ENCODE results near the gene MAST2. TPM values are rescaled to one million over a fixed set of nuclear protein-coding genes. Genes with fewer than 3 reads are reported as not detected.

MAST2 gene
- total RNA-seq, 1 experiment from 2014 or later: 41.9 TPM

DNA sequence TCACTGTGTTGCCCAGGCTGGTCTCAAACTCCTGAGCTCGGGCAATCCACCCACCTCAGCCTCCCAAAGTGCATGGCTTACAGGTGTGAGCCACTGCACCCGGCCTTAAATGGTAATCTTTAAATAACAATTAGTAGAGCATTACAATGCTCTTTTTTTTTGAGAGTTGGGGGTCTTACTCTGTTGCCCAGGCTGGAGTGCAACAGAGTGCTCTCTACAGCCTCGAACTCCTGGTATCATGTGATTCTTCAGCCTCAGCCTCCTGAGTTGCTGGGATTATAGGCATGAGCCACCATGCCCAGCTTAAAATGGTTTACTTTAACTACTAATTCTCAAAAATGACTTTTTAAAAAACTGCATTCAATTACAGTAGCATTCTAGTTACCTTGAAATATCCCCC lies 276.8 kb downstream of the MAST2 start:
- no peak overlapping the region for H3K9ac ChIP-seq (ENCODE audit: low read length)
- no peaks in the 10 kb centered on the region for H3K36me3 ChIP-seq (ENCODE audit: control insufficient read depth in 1 of 2, insufficient read depth in 2 of 2, low read length in 2 of 2)
- H2AFZ ChIP-seq (ENCODE audit: low read depth, low read length, poor library complexity, severe bottlenecking): no peak overlapping the region
- no peaks in the 10 kb centered on the region for H3K9me3 ChIP-seq (ENCODE audit: control insufficient read depth in 1 of 2, insufficient read depth in 1 of 2, low read depth in 1 of 2, low read length in 2 of 2)
- peaks cover 0 to 9% of the 10 kb centered on the region in 2 experiments; a peak in 1 of 4 replicates for H3K4me1 ChIP-seq (ENCODE audit: control insufficient read depth in 1 of 2, insufficient read depth in 2 of 2, low read length in 2 of 2)
- H3K79me2 ChIP-seq (ENCODE audit: insufficient read depth, low read length): no peaks in the 10 kb centered on the region
- no peaks in the 10 kb centered on the region for H3K9me2 ChIP-seq (ENCODE audit: insufficient read depth)
- no peak overlapping the region for H3K4me3 ChIP-seq (replicated peaks in 1 of 2; ENCODE audit: low read depth in 1 of 2, low read length in 2 of 2)
- TF ChIP-seq, protein P1, sequence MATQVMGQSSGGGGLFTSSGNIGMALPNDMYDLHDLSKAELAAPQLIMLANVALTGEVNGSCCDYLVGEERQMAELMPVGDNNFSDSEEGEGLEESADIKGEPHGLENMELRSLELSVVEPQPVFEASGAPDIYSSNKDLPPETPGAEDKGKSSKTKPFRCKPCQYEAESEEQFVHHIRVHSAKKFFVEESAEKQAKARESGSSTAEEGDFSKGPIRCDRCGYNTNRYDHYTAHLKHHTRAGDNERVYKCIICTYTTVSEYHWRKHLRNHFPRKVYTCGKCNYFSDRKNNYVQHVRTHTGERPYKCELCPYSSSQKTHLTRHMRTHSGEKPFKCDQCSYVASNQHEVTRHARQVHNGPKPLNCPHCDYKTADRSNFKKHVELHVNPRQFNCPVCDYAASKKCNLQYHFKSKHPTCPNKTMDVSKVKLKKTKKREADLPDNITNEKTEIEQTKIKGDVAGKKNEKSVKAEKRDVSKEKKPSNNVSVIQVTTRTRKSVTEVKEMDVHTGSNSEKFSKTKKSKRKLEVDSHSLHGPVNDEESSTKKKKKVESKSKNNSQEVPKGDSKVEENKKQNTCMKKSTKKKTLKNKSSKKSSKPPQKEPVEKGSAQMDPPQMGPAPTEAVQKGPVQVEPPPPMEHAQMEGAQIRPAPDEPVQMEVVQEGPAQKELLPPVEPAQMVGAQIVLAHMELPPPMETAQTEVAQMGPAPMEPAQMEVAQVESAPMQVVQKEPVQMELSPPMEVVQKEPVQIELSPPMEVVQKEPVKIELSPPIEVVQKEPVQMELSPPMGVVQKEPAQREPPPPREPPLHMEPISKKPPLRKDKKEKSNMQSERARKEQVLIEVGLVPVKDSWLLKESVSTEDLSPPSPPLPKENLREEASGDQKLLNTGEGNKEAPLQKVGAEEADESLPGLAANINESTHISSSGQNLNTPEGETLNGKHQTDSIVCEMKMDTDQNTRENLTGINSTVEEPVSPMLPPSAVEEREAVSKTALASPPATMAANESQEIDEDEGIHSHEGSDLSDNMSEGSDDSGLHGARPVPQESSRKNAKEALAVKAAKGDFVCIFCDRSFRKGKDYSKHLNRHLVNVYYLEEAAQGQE (IDR thresholded peaks at IDR 0.05; ENCODE audit: low read depth): no peak
- no peak for TF ChIP-seq ELF1 (IDR thresholded peaks at IDR 0.05; ENCODE audit: borderline replicate concordance, low read depth)
- TF ChIP-seq ATF3 (IDR thresholded peaks at IDR 0.05): no peak
- TF ChIP-seq EGR1 (IDR thresholded peaks at IDR 0.05; ENCODE audit: low read depth): no peak
- no peak for TF ChIP-seq SP1 (IDR thresholded peaks at IDR 0.05; ENCODE audit: low read depth)
- no peak for TF ChIP-seq CEBPB (IDR thresholded peaks at IDR 0.05; ENCODE audit: low read depth)
- TF ChIP-seq FOSL1 (IDR thresholded peaks at IDR 0.05; ENCODE audit: low read depth): no peak
- no peak for TF ChIP-seq RAD21 (IDR thresholded peaks at IDR 0.05; ENCODE audit: low read depth)
- no peak for TF ChIP-seq ZNF274 (IDR thresholded peaks at IDR 0.05; ENCODE audit: low read depth, low read length)
- TF ChIP-seq ZFX (IDR thresholded peaks at IDR 0.05): no peak
- no peak for TF ChIP-seq SIN3A (IDR thresholded peaks at IDR 0.05; ENCODE audit: low read depth)
- no peak for TF ChIP-seq POLR2A (IDR thresholded peaks at IDR 0.05; ENCODE audit: borderline replicate concordance, extremely low read depth, insufficient read depth, insufficient read length)
- TF ChIP-seq, protein P2, sequence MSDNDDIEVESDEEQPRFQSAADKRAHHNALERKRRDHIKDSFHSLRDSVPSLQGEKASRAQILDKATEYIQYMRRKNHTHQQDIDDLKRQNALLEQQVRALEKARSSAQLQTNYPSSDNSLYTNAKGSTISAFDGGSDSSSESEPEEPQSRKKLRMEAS (IDR thresholded peaks at IDR 0.05): no peak
- no peak for TF ChIP-seq YY1 (IDR thresholded peaks at IDR 0.05; ENCODE audit: extremely low read depth, insufficient replicate concordance, low read depth, low read length)
- TF ChIP-seq CTCF (IDR thresholded peaks at IDR 0.05 in 2 of 3, conservative IDR thresholded peaks at IDR 0.05 in 1 of 3; ENCODE audit: borderline replicate concordance in 1 of 3, insufficient read depth in 1 of 3, low read depth in 2 of 3, low read length in 2 of 3): no peak
- TF ChIP-seq JUND (IDR thresholded peaks at IDR 0.05): no peak
- H3K4me2 ChIP-seq (ENCODE audit: low read length): no peak overlapping the region
- H4K20me1 ChIP-seq (ENCODE audit: insufficient read depth): no peaks in the 10 kb centered on the region
- no TSS peak for BruUV-seq (replicated peaks)
- ATAC-seq (no peak), DNase-seq (ENCODE audit: low read depth, low spot score) (no peak)
- ChIA-PET POLR2A (no interaction called here), CTCF (no interaction called here), RAD21 (ENCODE audit: low non-redundant PET in 1 of 2, low total read pairs in 2 of 2, uncharacterized antibody in 2 of 2, unreplicated experiment in 2 of 2) (no interaction called here)
- no peaks in the 10 kb centered on the region for H3K27me3 ChIP-seq (ENCODE audit: insufficient read depth, low read length)
- intact Hi-C loops (cut with micrococcal nuclease): no loop called here
- no peak overlapping the region for H3K27ac ChIP-seq (ENCODE audit: low read depth, low read length)
